Stimulated activated naive CD4-positive, alpha-beta T cell (primary cell): ENCODE results near the gene IL11RA.
A peak's percentile ranks its signal among the peaks of the same experiment; 100 is the strongest.
"Not testable (repeated sequence)": the region's sequence is repeated elsewhere in the genome, so short reads cannot be mapped to it uniquely, and the experiment has no call there.

ENCODE experiments used
- DNase-seq, 6 experiments: peaks; one replicate each; lab custom pipeline; 2025; lab: John Stamatoyannopoulos, UW

Gene IL11RA

DNA sequence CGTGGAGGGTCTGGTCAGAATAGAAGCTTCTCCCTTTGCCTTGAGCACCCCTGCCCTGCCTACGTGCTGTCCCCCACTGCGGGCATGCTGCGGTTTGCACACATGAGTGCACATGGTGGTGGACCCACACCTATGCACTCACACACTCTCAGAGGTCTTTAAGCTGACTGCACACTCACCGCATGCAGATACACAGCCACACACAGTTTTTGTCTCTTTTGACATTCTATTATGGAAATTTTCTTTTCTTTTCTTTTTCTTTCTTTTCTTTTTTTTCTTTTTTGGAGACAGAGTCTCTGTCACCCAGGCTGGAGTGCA lies 22.5 kb upstream of the IL11RA start:
- peak in 1 of 6 experiments; percentile 25 for DNase-seq

DNA sequence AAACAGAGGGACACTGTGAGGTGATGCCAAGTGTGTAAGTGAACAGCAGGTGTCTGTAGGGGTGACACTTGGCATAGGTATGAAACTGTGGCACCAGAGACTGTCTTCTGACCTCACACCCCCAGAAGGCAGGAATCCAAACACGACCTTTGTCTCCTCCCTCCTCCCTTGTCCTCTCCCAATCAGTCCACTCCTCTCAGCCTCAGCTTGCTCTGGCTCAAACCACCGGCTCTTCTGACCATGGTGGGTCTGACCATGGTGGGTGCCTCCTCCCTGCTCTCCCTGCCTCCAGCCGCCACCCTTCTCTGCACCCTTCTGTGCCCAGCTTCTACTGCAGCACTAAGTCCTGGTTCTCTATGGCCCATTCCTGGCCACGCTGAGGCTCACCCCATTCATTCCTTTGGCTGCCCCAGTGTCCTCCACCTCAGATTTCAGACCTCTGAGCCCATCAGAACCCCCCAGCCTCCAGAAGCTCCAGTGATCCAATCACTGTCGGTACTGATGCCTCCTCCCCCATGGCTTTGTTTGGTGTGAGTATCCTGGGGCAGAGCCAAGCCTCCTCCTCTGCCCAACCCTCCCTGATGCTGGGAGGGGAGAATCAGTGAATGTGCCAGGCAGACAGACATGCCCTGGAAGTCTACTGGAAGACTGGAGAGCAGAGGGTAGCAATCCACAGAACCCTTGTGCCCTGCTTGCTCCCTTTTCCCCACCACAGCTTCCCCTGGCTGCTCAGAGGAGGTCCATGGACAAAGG lies 21.4 kb upstream of the IL11RA start:
- DNase-seq = no peak

DNA sequence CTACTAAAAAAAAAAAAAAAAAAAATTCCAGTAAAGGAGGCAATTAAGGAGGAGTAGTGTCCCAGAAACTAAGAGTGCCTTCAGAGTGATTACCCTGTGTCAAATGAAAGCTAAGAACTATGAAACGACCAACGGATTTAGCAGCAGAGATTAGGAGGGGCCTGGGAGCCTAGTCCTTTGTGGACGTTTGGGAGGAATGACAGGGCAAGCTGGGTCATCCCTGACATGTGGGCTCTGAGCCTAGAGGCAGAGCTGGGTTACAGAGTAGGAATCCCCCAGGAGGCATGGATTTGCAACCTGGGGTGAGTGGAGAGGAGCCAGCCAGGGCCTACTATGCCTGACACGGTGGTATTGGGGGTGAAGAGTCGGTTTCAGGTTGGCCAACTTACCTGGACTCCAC lies 18.8 kb upstream of the IL11RA start:
- no peak for DNase-seq

DNA sequence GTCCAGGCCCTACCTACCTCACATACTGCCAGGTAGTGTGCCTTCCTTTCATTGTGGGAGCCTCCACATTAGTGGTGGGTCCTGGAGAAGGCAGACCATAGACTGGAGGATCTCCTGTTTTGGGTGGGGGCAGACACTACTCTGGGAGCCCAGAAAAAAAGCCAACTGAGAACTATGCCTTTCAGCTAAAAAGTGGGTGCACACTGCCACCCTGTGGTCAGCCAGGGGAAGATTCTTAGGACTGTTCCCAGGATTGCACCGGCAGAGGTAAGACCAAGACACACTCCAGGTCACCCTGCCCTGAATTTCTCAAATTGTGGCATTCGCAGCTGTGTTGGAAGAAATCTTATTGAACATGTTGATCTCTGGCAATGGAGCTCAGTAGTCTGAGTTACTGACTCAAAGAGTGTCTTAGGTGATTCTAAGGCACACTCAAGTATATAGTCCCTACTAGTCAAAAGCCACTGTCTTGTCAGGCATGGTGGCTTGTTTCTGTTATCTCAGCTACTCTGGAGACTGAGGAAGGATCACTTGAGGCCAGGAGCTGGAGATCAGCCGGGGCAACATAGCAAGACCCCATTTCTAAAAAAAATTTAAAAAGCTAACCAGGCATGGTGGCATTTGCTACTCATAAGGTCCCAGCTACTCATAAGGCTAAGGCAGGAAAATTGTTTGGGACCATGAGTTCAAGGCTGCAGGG lies 18.0 kb upstream of the IL11RA start:
- DNase-seq = peak; percentile 54 to 79 (median 68)

DNA sequence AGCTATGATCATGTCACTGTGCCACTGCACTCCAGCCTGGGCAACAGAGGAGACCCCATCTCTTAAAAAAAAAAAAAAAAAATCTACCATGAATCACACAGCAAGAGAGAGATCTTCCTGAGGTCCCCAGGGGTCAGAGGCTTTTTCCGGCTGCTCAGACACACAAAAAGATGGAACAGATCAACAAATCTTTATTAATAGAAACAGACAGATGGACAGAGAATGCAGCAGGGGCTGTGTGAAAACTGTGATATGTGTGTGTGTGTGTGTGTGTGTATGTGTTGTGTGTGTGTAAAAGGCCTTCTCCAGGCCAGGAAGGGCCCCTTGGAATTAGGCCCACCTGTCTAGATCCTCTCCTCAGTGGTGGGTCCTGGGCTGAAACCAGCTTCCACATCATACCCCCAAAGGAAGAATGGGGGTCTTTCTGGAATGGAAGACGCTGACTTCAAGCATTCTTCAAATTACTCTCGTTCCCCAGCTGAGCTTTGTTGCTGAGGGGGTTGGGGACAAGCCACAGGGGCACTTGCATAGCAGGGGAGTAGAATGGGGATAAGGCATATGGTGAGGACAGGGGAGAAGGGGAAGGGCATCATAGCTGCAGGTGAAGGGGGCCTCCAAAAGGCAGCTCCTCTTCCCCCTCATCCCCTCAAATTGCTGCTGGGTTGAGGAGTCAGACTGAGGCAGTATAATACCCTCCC lies 17.3 kb upstream of the IL11RA start:
- DNase-seq = no peak

DNA sequence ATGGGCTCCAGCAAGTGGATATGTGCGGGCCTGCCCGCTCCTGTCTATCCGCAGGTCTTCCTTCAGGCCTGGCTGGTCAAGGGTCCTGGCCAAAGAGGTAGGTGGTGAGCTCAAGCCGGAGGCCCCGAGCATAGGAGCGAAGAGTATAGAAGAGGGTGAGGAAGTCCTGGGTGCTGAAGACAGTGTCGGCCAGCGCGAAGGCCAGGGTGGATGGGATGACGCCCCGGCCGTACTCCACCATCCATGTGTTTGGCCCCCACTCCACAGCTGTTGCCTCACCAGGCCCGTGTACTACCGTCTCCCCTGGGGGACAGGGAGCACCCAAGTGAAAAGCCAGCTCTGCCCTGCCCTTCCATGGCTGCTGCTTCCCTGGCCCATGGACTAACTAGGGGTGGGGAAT lies 16.4 kb upstream of the IL11RA start:
- DNase-seq = no peak

DNA sequence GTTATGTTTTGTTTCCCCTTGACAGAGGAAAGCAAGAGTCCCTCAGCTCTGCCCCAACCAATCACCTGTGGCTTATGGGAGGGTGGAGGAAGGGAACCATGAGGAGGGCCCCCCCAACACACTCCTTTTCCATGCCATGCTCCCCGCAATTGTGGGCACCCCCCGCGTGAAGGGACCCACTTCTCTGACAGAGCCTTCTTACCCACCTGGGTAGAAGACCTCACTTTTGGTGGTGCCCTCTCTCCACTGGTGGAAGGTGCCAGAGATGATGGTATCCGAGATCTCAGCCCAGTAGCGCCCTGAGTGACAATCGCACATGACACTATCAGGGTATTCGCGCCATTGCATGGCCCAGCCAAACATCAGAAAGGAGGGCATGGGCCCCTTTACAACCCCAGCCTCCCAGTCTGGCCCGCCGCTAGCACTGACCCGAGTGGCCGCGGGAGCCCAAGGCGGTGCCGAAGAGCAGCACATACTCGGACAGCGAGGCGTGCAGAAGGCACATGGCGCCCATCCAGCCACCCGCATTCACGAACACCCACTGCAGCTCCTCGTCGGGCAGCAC lies 15.1 kb upstream of the IL11RA start:
- DNase-seq = peak in 1 of 6 experiments; percentile 37

DNA sequence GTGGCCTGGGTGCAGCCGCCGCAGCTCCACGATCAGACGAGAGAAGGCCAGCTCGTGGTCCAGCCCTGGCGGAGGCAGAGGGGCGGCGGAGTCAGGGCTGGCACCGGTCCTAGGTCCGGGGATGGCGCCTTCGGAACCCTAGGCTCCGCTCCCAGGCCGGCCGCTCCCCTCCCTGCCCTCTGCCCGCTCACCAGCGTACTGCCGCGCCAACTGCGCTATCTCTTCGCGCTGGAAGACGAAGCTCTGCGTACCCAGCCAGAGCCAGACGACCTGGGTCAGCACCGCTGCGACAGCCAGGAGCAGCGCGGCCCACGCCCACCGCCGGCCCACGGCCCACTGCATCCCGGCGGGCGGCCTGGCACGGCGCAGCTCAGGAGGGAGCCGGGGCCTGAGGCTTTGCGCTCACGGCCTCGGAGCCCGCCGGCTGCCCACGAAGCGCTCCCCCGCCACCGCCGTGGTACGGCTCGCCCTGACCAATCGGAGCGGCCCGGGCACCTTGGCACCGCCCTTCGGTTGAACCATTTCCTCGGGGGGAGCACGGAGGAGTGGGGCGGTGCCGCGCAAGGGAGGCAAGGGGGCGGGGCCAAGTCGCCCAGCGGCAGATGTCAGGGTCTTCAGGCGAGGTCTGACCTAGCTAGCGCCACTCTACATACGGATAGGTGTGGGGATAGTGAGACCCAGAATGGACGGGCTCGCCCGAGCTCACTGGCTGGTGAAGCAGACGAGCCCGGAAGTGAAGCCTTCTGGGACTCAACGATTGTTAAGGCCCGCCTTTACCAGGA lies 14.4 kb upstream of the IL11RA start, which contains the start of gene SIGMAR1:
TSS of gene SIGMAR1 (minus strand) at position 432 of the 782 bp plus-strand sequence. CDS start at position 342, 90 bp downstream.
- DNase-seq = peak; percentile 83 to 94 (median 91)

DNA sequence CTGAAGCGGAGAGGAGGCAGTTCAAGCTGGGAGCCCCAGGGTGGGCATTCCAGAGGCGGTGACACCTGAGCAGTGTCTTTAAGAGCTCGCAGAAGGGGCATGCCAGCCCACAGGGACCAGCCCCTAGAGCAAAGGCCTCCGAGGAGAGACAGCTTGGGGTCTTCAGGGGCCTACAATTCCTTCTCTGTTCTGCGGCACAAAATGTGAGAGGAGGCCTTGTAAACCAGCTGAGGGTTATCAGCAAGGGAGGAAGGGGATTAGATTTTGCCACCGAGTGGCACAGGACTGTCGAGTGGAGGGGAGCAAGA lies 13.9 kb upstream of the IL11RA start:
- no peak for DNase-seq

DNA sequence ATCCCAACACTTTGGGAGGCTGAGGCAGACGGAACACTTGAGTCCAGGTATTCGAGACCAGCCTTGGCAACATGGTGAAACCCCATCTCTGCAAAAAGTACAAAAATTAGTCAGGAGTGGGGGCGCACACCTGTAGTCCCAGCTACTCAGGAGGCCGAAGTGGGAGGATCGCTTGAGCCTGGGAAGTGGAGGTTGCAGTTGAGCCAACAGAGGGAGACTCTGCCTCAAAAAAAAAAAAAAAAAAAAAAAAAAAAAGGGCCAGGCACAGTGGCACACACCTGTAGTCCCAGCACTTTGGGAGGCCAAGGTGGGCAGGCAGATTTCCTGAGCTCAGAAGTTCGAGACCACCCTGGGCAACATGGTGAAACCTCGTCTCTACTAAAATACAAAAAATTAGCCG lies 12.7 kb upstream of the IL11RA start:
- not testable (repeated sequence) for DNase-seq

DNA sequence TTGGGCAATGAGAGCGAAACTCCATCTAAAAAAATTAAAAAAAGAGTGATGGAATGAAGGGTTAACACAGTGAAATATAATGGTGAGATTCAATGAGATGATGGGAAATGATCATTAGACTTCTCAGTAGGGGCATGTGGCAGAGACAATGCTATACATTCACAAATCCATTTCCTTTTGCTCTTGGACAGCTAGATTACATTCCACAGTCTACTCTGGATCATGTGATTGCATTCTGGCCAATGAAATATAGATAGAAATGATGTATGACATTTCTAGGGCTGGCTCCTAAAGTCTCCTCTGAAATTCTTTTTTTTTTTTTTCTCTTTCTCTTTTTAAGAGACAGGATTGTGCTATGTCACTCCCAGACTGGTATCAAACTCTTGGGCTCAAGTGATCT lies 9.3 kb upstream of the IL11RA start:
- no peak for DNase-seq

DNA sequence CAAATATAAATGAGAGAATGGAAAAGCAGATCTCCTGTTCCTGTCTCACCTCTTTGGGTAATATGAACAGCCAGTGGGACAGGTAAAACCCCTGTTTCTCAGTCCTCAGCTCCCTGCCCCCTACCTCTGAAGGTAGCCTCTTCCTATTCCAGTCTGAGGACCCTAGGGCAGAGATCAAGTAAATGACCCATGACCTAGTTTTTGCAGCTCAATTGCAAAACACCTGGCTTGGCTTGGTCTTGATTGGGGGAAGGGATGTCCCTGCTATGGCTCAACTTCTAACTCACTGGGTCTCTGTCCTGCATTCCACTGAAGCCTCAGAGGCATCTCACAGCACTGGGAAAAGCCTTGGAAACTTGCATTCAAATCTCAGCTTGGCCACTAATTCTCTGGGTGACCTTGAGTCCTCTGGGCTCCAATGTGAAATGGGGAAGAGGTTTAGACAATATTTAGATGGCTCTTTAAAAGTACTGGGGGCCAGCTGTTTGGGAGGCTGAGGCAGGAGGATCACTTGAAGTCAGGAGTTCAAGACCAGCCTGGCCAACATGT lies 7.1 kb upstream of the IL11RA start:
- no peak for DNase-seq

DNA sequence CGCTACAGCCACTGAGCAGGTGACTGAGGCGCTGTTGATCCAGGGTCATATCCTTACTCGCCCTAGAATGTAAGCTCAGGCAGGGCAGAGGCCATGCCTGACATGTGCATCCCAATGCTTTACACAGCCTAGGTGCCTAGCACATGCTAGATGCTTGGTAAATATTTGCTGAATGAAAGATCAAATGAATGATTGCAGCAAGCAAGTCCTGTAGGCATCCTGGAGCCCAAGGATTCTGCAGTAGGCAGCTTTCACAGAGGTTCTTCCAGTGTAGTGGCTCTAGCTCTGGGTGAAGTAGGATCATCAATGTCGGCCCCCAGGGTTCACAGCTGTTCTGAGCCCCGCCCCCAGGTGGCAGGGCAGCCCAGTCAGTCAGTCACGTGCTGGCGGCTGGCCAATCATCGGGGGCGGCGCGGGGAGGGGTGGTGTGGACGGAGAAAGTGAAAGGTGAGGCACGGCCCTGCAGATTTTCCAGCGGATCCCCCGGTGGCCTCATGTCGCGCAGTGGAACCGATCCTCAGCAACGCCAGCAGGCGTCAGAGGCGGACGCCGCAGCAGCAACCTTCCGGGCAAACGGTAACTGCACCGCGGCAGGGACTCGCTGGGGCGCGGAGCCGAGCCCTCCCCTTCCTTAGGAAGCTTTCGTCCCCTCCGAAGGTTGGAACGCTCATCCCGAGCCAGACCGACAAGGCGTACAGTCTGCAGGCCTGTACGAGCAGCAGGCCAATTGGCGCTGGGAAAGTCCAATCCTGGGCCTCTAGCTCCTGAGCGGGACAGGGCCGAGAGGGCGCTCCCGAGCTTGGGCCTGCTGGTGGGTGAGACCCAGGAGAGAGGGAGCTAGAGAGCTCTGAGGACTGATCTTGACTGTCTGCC lies 5.5 kb upstream of the IL11RA start, which contains the start of gene GALT:
TSS of gene GALT (plus strand) at position 465 of the 873 bp plus-strand sequence. CDS start at position 495, 30 bp downstream.
- peak; percentile 83 to 97 (median 91) for DNase-seq

DNA sequence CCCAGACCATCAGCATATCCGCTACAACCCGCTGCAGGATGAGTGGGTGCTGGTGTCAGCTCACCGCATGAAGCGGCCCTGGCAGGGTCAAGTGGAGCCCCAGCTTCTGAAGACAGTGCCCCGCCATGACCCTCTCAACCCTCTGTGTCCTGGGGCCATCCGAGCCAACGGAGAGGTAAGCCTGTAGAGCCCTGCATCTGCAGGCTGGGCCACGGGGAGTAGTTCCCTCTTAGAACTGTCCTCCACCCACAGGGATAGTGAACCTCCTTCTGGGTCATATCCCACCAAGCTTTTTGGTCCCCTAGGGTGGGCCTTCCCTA lies 4.9 kb upstream of the IL11RA start:
- no peak for DNase-seq

DNA sequence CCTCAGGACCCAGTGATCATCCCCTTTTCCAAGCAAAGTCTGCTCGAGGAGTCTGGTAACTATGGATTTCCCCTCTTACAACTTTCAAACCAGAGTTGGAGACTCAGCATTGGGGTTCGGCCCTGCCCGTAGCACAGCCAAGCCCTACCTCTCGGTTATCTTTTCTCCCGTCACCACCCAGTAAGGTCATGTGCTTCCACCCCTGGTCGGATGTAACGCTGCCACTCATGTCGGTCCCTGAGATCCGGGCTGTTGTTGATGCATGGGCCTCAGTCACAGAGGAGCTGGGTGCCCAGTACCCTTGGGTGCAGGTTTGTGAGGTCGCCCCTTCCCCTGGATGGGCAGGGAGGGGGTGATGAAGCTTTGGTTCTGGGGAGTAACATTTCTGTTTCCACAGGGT lies 4.3 kb upstream of the IL11RA start:
- DNase-seq = no peak

DNA sequence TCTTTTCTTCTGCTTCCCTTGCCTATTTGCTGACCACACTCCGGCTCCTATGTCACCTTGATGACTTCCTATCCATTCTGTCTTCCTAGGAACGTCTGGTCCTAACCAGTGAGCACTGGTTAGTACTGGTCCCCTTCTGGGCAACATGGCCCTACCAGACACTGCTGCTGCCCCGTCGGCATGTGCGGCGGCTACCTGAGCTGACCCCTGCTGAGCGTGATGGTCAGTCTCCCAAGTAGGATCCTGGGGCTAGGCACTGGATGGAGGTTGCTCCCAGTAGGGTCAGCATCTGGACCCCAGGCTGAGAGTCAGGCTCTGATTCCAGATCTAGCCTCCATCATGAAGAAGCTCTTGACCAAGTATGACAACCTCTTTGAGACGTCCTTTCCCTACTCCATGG lies 3.3 kb upstream of the IL11RA start:
- DNase-seq = no peak

DNA sequence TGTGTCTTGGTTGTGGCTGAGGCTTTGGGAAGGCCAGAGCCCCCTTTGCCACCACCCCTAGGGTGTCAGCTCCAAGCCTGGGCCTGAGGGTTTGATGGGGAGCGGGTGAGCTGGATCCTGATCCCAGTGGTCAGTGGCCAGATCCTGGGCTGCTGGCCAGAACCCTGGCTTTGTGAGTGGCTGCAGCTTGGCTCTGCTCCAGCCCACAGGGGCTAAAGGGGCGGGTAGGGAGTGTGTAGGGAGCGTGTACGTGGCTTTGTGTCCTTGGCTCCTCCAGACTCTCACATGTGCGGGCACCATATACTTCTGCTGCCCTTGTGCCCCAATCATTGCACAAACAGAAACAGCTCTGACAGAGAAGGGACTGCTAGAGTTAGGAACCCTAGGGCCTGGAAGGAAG lies 1.2 kb upstream of the IL11RA start:
- DNase-seq = no peak

DNA sequence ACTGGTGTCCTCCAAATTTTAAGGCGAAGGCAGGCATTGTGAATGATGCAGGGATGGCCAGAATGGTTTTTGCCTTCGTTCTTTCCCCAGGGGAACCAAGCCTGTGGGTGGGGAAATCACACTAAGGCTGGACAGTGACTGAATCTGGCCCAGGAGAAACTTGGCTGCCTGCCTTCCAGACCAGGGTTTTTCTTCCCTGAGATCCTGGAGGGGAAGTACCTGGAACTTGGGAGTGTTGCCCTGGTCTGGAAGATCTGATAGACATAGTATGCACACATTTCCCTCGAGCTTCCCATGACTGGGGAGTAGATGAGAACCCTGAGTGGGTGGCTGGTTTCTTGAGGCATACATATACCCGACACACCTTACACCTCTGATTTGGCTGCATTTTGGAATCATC lies 664 bp upstream of the IL11RA start:
- DNase-seq = no peak

DNA sequence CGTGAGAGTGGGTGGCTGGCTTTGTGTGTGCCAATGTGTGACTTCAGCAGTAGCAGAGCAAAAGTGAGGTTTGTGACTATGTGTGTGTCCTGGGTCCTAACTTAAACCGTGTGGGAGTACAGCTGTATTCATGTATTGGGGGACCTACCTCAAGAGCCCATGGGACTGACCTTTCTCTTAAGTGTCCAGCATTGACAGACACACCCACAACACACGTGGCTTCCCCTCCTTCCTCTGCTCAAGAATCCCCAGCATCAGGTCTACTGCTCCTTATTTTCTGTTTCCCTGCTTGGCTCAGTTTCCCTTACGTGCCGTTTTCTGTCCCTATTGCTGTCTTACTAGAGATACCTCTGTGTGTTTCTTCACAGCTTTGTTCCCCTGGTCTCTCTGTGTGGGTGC lies 616 bp downstream of the IL11RA start:
- DNase-seq = no peak

DNA sequence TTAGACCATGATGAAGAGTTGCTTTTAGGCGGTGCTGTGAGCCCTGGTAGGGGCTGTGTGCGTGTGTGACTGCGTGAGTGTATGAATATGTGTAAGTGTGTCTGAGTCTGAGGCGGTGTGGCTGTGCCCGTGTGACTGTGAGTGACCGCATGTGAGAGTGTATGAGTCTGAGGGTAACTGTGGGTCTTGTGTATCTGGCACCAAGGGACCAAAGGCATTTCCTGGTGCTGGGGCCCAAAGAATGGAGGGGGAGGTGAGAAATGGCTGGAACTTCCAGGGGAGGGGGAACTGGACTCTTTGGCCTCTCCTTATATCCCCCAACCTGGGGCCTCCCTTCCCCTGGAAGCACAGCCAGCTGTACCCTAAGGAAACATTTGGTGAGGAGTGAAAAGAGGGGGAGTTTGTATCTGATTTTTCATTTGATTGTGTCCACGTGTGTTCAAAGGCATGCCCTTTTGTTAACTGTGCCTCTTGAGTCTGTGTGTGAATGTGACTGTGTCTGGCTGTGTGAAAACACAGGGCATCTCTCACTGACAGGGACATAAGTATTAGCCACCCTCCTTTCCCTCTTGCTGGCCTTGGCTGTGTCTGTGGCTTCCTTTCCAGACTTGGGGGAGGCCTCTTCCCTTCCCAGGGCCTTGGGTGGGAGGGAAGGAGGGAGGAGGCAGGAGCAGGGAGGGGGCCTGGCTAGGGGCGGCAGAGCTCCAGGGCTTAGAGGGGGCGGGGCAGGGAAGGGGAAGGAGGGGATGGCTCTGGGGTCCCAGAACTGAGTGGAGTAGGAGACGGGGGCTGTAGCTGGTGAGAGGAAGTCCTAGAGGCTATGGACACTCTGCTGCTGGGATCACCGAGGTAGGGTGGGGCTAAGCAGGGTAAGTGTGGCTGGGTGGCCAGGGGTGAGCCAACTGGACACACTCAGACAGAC lies 1.4 kb downstream of the IL11RA start:
- DNase-seq = no peak
